ENCODE data around the gene CDC14A. TPM values are rescaled to one million over a fixed set of nuclear protein-coding genes. Genes with fewer than 3 reads are reported as not detected.
"Not testable (repeated sequence)": the region's sequence is repeated elsewhere in the genome, so short reads cannot be mapped to it uniquely, and the experiment has no call there.

Gene CDC14A
- polyA plus RNA-seq, 12 donors: 4.8 to 9.3 (median 6.5) TPM; not detected in 2

DNA sequence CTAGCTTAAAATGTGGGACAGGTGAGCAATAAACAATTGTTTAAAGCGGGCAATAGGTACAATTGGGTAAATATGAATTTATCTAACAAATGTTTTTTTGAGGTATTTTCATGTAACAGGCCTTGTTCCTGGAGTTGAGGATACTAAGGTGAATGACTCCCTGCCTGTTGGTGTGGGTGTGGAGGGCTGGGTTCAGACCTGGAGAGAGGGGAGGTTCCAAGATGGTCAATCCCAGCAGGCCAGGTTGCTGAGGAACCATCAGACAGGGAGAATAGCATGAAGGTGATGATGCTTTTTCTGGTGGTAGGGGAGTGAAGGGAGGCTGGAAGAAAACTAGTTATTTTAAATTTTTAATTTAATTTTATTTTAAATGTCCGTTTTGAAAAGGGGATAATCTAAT lies 46.3 kb downstream of the CDC14A start:
- no peak for DNase-seq

DNA sequence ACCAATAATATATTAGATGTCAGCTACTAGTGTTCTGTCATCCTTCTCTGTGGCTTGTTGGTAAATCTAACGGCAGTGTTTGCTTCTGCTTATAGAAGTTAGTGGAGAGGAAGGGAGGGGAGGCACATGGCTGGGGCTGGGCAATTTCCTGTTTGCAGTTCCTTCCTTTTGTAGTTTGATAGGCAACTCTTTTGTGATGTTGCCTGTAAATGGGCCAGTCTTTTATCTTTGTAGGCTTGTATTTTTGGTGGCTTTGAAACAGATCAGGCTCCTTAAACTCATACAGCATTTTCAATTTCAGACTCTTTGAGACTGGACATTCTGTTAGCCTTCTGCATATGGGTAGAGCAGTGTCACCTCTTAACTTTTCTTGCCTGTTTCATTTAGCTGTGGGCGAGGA lies 48.1 kb downstream of the CDC14A start:
- DNase-seq: no peak

DNA sequence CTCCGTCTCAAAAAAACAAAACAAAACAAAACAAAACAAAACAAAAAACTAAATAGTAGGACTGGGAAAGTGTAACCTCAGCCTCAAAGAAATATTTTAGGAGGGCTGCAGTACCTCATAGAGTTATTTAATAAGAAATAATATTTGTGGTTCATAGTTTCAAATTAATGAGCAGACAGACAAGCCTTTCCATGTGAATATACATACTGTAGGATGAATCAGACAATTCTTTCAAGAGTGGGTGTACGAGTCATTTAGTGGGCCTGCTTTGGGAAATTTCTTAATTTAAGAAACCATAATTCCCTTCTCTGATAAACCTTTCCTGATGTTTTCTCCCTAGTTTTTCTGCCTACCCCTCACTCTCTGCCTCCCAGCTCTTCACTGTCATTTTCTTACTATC lies 52.5 kb downstream of the CDC14A start:
- DNase-seq: no peak

DNA sequence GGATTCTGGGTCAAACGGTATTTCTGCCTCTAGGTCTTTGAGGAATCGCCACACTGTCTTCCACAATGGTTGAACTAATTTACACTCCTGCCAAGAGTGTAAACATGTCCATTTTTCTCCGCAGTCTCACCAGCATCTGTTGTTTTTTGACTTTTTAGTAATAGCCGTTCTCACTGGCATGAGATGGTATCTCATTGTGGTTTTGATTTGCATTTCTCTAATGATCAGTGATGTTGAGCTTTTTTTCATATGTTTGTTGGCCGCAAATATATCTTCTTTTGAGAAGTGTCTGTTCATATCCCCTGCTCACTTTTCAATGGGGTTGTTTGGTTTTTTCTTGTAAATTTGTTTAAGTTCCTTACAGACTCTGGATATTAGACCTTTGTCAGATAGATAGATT lies 53.6 kb downstream of the CDC14A start:
- not testable (repeated sequence) for DNase-seq

DNA sequence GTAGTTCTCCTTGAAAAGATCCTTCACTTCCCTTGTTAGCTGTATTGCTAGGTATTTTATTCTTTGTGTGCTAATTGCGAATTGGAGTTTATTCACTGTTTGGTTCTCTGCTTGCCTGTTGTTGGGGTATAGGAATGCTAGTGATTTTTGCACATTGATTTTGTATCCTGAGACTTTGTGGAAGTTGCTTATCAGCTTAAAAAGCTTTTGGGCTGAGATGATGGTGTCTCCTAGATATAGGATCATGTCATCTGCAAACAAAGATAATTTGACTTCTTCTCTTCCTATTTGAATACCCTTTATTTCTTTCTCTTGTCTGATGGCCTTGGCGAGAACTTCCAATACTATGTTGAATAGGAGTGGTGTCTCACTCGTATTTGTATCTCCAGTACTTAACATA lies 55.1 kb downstream of the CDC14A start:
- DNase-seq: not testable (repeated sequence)

DNA sequence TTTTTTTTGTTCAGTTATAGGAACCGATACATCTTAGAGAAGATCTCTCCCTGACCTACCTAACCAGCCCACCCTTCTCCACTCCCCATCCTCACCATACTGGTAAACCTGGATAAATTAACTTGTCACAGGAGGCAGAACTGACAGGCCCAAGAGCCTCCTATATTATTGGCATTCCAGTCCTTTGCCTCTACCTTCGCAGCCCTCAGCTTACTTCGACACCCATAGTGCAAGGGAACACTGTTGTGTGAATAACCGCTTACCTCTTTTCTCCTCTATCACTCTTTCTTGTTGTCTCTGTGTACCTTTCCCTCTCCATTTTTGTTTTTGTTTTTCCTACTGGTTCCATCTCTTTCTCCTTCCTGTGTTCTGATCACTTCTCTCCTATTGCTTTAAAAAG lies 58.7 kb downstream of the CDC14A start:
- no peak for DNase-seq

DNA sequence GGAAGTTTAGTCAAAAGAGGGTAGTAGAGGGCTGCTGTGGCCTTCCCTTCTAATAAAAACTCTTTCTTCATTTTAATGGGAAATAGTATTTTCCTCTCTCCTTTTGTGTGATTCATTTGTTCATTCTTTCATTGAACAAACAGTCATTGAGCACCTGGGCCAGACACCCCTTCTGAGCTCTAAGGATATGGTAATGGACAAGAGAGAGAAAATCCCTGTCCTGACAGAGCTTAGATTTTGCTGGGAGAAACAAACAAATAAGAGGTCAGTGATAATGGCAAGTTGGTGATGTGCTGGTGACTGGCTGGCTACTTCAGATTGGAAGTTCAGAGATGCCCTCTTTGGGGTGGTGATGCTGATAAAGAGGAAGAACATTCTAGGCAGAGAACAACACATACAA lies 59.3 kb downstream of the CDC14A start:
- no peak for DNase-seq

DNA sequence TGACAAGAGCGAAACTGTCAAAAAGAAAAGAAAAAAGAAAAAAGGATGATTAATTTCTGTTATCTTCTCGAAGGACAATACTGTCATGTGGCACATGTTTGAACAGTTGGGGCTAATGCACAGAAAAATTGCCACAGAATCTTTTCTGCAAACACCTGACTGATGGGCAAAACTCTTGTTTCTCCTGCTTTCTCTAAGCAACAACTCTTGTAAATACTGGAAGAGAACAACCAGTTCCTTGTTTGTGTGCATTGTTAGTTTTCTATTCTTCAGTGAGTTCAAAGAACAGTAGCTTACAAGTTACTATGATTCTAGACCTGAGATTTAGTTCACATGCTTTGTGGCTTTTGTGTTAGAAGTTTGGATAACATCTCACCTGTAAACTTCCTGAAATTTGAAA lies 60.7 kb downstream of the CDC14A start:
- DNase-seq: no peak

DNA sequence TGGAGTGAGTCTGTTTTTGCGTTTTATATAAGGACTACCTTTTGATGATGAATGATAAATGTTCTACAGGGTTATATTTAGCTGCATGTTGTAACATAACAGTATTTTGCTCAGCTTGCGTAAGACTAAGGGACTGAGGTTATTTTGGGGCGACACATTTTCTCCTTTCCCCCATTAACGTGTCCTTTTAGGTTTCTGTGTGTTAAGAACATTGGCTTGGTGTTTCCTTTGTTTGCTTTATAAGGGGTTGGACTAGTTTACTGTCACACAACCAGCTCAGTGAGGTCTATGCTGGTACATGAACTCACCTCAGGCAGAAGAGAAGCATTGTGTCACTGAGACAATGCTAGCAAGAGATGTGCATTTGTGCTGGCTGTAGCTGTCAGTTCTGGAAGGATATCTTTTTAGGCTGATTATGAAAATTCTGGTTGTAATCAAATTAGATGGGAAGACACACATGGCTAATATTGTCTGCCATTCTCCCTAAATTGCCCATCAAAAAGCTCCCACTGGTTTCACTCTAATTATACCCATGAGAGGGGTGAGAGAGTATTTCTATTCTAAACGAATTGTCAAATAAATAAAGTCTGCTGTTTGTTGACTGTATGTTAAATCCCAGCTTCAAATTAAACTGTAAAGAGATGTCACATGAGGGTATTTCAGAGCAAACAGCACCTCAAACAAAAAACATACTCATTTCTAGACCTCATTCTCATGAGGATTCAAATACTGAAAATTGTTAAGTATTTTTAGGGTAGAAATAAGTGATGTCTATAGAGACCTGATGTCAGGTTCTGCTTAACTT lies 62.6 kb downstream of the CDC14A start:
- DNase-seq: no peak

DNA sequence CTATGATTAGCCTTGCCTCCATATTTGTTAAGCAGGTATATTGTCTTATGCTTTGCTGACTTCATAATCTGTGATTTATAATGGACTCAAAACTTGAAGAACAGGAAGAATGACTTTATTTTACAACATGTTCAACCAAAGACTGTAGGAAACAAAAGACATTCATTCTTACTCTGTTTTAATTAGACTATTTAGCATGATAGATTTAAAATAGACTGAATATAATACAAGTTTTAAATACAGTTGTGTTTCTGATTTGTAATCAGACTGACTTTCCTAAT lies 63.1 kb downstream of the CDC14A start:
- DNase-seq: no peak

DNA sequence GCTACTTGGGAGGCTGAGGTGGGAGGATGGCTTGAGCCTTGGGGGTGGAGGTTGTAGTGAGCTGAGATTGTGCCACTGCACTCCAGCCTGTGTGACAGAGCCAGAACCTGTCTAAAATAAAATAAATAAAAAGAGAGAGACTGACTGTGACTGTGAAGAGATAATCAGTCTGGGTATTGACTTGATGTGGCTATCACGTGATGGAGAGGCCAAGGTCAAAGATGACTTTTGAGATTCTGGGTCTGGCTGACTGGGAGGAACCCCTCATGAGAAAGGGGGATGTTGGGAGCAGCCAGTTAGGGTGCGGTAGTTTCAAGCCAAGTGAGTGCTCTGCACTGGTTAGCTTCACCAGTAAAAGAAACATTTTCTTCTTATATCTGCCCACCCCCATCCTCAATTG lies 66.8 kb downstream of the CDC14A start:
- DNase-seq: no peak

DNA sequence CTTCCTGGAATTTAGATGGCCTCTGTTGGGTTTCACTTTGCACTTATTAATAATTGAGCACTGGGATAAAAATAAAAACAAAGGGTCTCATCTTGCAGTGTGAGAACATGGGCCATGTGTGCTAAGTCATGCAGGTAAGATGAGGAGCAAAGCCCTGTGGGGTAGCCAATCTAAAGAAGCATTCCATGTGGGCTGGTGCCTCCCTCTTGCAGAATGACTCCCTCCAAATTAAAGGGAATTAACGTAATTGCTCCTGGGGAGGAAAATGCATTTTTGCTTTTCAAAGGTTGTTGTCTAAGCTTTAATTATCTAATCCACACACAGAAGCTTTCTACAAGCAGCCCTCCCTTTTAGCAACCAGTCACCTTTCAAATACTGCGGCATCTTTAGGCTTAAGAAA lies 69.8 kb downstream of the CDC14A start:
- DNase-seq: no peak

DNA sequence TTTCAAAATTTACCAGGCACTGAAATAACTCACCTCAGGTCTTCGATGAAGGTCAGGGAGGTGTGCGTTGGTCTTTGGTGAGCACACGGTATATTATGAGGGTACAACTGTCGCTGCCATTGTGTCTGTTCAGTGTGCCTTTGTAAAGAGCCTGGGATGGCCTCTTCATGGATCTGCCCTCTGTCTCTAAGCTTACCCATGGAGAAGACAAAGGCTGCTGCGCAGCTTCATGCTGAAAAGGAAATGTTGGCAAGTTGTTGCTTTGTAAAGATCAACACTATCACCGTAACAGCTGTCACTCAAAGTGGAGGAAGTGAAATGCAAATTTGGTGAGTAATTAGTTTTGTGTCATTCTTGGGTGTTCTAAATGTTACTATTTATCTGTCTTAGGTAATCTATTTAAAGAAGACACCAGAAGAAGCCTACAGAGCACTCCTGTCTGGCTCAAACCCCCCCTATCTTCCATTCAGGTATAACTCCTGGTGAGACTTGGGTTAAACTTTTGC lies 71.6 kb downstream of the CDC14A start:
- no peak for DNase-seq

DNA sequence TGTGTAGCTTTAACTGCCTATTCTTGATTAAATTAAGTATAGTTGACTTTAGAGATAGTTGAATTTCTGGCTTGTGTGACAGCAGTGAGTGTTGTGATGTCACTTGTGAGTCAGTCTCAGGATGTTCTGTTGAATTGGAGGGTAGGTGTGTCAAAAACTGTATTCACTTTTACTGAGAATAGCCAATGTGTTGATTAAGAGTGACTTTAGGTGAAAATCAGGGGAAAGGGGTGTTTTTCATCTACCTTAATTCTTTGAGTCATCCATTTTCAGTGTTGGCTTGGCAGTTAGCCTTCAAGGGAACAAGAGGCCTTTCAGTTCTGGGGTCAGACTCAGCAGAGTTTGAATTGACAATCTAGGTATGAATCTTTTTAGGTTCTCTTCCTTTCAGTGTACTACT lies 75.9 kb downstream of the CDC14A start:
- no peak for DNase-seq

DNA sequence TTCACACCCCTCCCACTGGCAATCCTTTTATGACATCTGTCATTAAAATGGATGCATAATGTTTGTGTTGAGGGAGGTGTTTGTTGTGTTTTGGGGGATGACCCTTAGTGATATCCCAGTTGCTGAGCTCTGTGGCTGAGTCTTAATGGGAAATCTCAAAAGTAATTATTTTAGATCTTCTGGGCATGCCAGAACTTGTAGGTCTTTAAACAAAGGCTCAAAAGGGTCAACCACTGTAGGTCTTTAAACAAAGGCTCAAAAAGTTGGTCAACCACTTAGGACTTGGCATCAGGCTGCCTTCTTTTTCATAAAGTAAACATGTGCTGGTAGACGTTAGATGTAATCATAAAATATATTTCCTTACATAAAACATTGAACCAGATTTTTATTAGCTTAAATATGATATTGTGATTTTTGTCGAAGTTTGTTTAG lies 78.0 kb downstream of the CDC14A start:
- no peak for DNase-seq

DNA sequence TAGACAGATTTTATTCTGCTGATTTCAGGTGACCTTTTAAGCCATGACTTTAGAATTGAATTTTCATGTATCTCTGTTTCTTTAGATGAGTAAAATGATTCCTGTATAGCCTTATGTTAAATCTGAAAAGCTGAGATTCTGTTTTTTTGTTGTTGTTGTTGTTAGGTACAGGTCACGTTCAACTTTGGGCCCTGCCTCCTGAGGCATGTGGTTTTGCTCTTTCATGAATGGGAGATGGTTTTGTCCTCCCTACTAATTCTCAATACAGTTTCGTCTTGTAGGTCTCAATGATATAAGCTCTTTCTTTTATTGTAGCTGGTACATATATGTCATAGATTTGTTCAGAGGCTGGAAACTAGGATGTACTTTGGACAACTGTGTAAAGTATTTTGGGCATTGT lies 79.6 kb downstream of the CDC14A start:
- no peak for DNase-seq

DNA sequence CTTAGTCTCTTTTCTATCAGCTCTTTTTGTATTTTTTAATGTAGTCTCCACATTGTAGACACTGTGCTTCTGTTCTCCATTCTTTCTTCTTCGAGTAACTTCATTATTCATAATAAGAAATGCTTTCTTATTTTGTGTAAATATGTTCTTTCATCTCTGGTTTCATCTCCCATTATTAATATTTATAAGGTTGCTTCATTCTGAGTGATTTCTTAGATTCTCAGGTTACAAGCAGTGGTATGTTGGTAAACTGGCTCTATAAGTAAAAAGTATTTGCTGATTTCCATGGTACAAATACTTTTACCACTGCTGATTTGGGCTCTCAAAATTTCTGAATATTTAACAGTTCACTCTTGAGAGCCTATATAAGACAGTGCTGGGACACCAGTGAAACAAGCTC lies 81.3 kb downstream of the CDC14A start:
- no peak for DNase-seq

DNA sequence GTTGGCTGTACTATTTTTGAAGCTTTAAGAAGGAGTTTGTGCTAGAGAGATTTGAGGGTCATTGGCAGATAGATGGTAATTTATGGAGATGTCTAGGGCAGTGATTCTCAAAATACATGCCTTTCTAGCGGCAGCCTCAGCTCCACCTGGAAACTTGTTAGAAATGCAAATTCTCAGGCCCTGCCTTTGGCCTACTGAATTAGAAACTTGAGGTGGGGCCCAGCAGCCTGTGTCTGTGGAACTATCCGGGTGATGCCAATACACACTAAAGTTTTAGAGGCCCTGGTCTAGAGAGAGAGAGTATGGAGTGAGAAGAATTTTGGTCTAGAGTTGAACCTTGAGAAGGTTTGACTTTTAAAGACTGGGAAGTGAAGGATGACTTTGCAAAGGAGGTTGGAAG lies 82.5 kb downstream of the CDC14A start:
- no peak for DNase-seq

DNA sequence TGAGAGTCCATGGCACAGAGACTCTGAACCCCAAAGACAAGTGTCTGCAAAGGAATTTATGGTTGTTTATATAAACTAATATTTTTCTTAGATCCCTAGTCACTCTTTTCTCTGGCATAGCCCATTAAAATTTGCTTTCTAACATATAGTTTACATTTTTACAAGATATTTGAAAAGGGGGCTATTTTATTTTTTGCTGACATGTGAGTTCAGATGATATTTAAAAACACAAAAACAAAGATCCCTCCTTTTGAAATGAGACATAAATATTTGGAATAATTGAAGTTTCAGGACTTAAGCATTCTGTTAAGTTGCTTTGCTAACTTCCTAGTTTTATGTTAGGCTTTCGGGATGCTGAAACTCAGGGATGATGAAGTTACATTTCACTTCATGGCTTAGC lies 86.1 kb downstream of the CDC14A start:
- no peak for DNase-seq

DNA sequence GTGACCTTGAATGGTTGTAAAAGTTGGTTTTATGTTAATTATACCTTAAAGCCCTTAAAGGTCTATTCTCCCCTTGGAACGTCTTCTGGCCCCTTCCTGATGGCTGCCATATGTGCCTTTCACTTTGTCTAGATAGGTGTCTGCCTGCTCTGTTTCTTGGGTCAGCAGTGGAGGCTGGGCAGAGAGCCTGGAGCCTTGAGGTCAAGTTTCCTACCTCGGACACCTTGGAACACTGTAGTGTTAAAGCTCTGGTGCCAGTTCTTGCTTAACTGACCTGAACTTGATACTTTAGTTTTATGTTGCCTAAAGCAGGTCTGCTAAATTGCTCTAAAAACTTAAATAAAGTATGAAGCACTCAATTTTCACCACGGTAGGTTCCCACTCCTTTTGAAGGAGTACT lies 86.5 kb downstream of the CDC14A start:
- DNase-seq: no peak

DNA sequence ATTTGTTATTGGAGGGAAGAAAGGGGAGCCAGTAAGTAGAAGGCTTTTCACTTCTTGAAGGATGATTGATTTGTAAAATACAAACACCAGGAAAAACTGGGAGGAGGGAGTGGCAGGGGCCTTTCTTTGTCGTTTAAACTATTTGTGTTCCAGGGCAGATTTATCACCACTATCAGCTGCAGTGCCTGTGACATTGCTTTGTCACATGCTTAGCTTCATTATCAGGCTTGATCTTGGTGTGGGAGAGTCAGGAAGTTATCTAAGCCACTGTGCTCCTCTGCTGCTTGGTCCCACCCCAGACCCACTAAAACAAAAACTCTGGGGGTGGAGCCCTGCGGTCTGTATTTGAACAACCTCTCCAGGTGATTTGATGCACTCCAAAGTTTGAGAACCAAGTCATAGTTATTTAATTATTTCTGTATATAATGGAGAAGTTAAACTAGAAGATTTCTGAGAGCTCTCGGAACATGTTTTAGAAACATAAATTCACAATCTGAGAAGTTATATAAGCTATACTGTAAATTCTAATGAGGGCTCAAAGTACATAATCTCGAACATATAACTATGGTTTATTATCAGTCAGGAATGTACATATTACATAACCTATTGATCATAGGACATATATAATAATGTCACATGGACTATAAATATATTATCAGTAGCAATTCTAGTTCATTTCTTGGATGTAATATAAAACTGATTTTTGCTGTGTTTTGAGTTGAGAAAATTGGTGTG lies 87.9 kb downstream of the CDC14A start:
- no peak for DNase-seq

DNA sequence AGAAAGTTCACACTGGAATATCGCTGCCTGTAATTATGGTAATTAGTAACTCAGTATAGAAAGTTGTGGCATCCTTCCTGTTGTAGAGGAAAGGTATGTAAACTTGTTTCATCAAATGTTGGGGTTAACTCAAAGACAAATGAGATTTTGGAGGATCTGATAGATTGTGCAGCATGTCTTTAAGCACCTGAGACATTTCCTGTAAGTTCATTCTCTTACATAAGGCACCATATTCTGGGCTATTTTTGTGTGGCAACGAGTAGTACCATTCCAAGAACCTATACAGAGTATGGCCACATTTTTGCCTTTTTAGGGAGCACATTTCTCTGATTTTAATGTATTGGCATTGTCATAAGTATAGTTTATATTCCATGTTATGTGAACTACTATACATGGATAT lies 88.8 kb downstream of the CDC14A start:
- DNase-seq: no peak

DNA sequence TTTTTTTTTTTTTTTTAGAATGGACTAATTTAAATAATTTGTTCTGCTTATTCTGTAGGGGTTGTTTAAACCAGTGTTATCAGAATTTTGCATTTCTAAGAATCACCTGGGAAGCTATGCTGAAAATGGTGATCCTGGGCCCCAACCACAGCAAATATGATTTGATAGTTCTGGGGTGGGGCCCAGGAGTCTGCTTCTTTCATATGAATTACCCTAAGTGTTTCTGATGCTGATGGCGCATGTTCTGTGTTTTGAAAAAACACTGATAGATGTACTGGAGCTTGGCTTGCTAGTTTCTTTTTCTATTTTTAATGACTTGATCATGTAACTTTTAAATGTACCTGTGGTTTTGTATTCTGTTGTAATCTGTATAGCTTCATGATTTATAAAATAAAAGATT lies 89.3 kb downstream of the CDC14A start:
- DNase-seq: no peak
